BLaER1 treated with 17β-estradiol and CSF1 and Interleukin-3, amounts not matched to agents 10 nM and 100 nM (cell line): ENCODE measurements around the gene INS.
"Not testable (repeated sequence)": the region's sequence is repeated elsewhere in the genome, so short reads cannot be mapped to it uniquely, and the experiment has no call there.

ENCODE experiments used
- H3K27ac ChIP-seq, 11 experiments: shearing (Covaris generic); formaldehyde crosslinking; 2 replicates each; pipeline ENCODE4 v1.8.1; 2022
- H3K27me3 ChIP-seq, 11 experiments: shearing (Covaris generic); formaldehyde crosslinking; 2 replicates each; pipeline ENCODE4 v1.8.1; 2022
- H3K36me3 ChIP-seq, 11 experiments: shearing (Covaris generic); formaldehyde crosslinking; 2 replicates each; pipeline ENCODE4 v1.8.1; 2022
- H3K4me1 ChIP-seq, 10 experiments: shearing (Covaris generic); formaldehyde crosslinking; 2 replicates each; pipeline ENCODE4 v1.8.1; 2022
- H3K4me2 ChIP-seq, 11 experiments: shearing (Covaris generic); formaldehyde crosslinking; 2 replicates each; pipeline ENCODE4 v1.8.1; 2022
- H3K4me3 ChIP-seq, 10 experiments: shearing (Covaris generic); formaldehyde crosslinking; 2 replicates each; pipeline ENCODE4 v1.8.1; 2022
- H3K9ac ChIP-seq, 11 experiments: shearing (Covaris generic); formaldehyde crosslinking; 2 replicates each; pipeline ENCODE4 v1.8.1; 2022
- H3K9me3 ChIP-seq, 11 experiments: shearing (Covaris generic); formaldehyde crosslinking; replicated peaks in 1 of 11; 2 replicates each; pipeline ENCODE4 v1.8.1; 2022
- H4K20me1 ChIP-seq, 11 experiments: shearing (Covaris generic); formaldehyde crosslinking; 2 replicates each; pipeline ENCODE4 v1.8.1; 2022
- Cebpa-rat ChIP-seq, 11 experiments: shearing (Covaris generic); IDR thresholded peaks; 2 replicates each; pipeline ENCODE4 v1.8.1; 2022

Gene INS

DNA sequence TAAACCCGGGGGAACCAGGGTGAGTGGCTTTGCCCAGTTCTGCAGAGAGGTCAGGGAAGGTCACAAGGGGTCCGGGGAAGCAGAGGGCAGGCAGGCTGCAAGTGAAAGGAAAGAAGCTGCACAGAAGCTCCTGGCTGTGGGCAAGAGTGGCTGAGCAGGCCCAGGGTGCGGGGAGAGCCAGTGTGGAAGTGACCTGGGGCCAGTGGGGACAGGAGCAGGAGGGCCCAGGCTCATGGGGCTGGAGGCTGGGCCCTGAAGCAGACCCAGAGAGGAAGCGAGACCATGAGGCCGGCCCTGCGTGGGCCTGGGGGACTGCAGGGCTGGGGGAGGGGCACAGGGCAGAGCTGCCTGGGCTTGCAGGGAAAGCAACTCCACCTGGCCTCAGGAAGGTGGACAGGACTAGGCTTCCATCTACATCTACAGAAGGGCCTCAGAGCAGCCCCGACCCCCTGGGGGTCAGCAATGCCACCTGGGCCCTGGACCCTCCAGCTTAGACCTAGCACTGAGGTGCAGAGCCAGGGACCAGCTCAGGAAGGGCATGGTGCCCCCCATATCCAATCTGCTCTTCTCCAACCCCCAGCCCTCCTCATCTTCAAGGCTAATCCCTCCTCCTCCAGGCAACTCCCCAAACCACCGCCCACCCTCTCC is 33.4 kb downstream of the INS start:
- H3K4me1 ChIP-seq: peaks cover 0 to 16% (median 8%) of the 10 kb centered on the region in 10 experiments; a peak in 12 of 20 replicates
- no peaks in the 10 kb centered on the region for H3K36me3 ChIP-seq
- no peak overlapping the region for H3K4me3 ChIP-seq
- peak overlapping the region in 6 of 11 experiments; percentile 22 to 58 (median 45); a peak in 11 of 22 replicates for H3K4me2 ChIP-seq
- no peak for TF ChIP-seq Cebpa-rat (IDR thresholded peaks at IDR 0.05)
- H3K9me3 ChIP-seq: no peaks in the 10 kb centered on the region
- peaks cover 10 to 27% (median 16%) of the 10 kb centered on the region in 11 experiments for H3K27me3 ChIP-seq
- H4K20me1 ChIP-seq: peaks cover 0 to 12% (median 0%) of the 10 kb centered on the region in 11 experiments; a peak in 2 of 22 replicates
- no peak overlapping the region for H3K9ac ChIP-seq
- H3K27ac ChIP-seq: no peak overlapping the region

- no peak for TF ChIP-seq Cebpa-rat (IDR thresholded peaks at IDR 0.05)
- no peaks in the 10 kb centered on the region for H3K9me3 ChIP-seq
- no peak overlapping the region for H3K4me2 ChIP-seq
- peaks cover 0 to 12% (median 0%) of the 10 kb centered on the region in 11 experiments; a peak in 2 of 22 replicates for H4K20me1 ChIP-seq
- H3K4me1 ChIP-seq: peaks cover 0 to 21% (median 14%) of the 10 kb centered on the region in 10 experiments; a peak in 12 of 20 replicates
- no peaks in the 10 kb centered on the region for H3K36me3 ChIP-seq
- no peak overlapping the region for H3K4me3 ChIP-seq
- peaks cover under 1 to 17% (median 6%) of the 10 kb centered on the region in 11 experiments; a peak in 17 of 22 replicates for H3K27me3 ChIP-seq
- no peak overlapping the region for H3K9ac ChIP-seq
- no peak overlapping the region for H3K27ac ChIP-seq
These were observed 34.4 kb downstream of the INS start for GRCh38 chr11:2126520-2127085.

- H3K27ac ChIP-seq: not testable (repeated sequence)
These were observed 36.1 kb downstream of the INS start for GRCh38 chr11:2124736-2125484.

DNA sequence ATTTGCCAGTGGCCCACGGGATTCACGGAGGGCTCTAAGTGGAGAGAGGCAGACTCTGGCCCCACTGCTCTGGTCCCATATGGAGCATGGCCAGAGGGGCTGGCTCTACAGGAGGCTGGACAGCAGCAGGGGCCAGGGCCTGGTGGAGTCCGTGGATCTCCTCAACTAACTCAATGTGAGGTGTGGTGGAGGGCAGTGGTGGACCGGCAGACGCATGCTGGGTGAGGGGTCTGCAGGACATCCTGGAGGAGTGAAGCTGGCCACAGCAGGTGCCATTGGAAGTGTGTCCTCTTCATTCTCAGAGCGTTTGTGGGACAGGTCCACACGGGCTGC is 37.4 kb downstream of the INS start:
- Histone ChIP-seq H3K27ac (no peak overlapping the region), H3K36me3 (no peaks in the 10 kb centered on the region), H3K4me1 (peaks cover 0 to 19% (median 13%) of the 10 kb centered on the region in 10 experiments; a peak in 12 of 20 replicates), H3K4me2 (no peak overlapping the region), H3K4me3 (no peak overlapping the region), H4K20me1 (no peaks in the 10 kb centered on the region; a peak in 1 of 22 replicates), H3K27me3 (peaks cover 0 to 3% (median 0%) of the 10 kb centered on the region in 11 experiments; a peak in 2 of 22 replicates), H3K9ac (no peak overlapping the region), H3K9me3 (no peaks in the 10 kb centered on the region)
- TF ChIP-seq Cebpa-rat (IDR thresholded peaks at IDR 0.05): no peak

More at GRCh38 chr11:2124736-2125484, 36.1 kb downstream of the INS start:
- H3K9me3 ChIP-seq, H3K27me3 ChIP-seq, H3K36me3 ChIP-seq, H3K4me2 ChIP-seq, H3K9ac ChIP-seq, H3K4me3 ChIP-seq: not testable (repeated sequence)
- peaks cover 0 to 21% (median 14%) of the 10 kb centered on the region in 10 experiments; a peak in 12 of 20 replicates for H3K4me1 ChIP-seq
- peaks cover 0 to 12% (median 0%) of the 10 kb centered on the region in 11 experiments; a peak in 2 of 22 replicates for H4K20me1 ChIP-seq

DNA sequence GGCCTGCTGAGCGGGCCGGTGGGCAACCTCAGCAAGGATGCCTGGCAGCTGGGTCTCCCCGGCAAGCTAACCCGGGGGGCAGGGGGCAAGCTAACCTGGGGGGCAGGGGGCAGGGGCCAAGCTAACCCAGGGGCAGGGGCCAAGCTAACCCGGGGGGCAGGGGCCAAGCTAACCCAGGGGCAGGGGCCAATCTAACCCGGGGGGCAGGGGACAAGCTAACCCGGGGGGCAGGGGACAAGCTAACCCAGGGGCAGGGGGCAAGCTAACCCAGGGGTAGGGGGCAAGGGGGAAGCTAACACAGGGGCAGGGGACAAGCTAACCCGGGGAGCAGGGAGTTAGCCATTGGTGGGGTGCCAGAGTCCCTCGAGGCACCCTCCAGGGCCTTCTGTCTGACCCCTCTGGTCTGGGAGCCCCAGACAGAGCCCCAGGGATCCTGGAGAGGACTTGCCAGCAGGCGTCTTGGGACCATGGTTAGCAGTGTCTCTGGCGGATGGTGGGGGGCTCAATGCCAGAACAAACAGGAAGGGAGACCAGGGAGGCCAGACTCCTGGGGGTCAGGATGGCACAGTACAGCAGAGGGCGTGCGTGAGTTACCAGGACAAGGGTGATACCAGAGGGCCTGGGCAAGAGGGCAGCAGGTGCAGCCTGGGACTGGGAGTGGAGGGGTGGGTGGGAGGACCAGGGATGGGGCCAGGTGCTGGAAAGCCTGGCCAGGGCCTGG is 37.9 kb downstream of the INS start:
- Histone ChIP-seq H4K20me1 (no peaks in the 10 kb centered on the region; a peak in 1 of 22 replicates), H3K27ac (peak overlapping the region in 1 of 11 experiments; percentile 38; a peak in 2 of 22 replicates), H3K9ac (peak overlapping the region in 1 of 11 experiments; percentile 50; a peak in 2 of 22 replicates), H3K36me3 (no peaks in the 10 kb centered on the region), H3K4me3 (no peak overlapping the region), H3K27me3 (peaks cover 0 to 3% (median 0%) of the 10 kb centered on the region in 11 experiments; a peak in 3 of 22 replicates), H3K4me1 (peaks cover 0 to 14% (median 8%) of the 10 kb centered on the region in 10 experiments; a peak in 12 of 20 replicates), H3K4me2 (peak overlapping the region in 3 of 11 experiments; percentile 47 to 52 (median 48); a peak in 5 of 22 replicates), H3K9me3 (no peaks in the 10 kb centered on the region)
- TF ChIP-seq Cebpa-rat (IDR thresholded peaks at IDR 0.05): no peak

DNA sequence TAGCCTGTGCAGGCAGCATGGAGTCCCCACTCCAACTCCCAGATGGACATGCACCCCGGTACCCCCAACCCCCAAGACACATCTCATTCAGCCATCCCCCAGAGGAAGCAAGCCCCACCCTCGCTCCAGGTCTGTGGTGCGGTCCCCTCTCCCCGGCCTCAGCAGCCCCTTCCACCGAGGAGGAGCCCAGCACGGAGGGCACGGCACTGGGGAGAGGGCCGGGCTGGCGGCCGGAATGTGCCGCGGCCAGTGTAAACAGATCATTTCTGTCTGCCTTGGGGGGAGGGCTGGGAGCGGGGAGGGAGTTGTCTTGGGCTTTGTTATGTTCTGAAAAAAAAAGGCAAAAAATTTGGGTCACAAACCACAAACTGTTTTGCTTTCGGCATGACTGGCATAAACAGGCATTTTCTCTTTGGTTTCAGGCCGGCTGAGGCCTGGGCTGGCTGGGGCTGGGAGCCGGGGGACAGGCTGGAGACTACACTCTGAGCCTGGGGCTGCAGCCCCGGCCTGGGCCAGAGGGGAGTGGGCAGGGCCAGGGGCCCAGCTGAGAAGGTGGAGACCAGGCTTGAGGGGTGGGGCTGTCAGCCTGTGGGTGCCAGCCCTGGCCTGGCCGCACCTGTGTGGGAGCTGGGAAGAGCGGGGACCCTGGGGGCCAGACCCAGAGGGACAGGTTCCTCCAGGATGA is 38.6 kb downstream of the INS start:
- Histone ChIP-seq H3K27me3 (peaks cover 0 to 5% (median 0%) of the 10 kb centered on the region in 11 experiments; a peak in 3 of 22 replicates), H3K4me2 (peak overlapping the region in 7 of 11 experiments; percentile 16 to 52 (median 36); a peak in 6 of 22 replicates), H3K27ac (peak overlapping the region in 1 of 11 experiments; percentile 38; a peak in 3 of 22 replicates), H3K4me1 (peaks cover 0 to 8% (median 7%) of the 10 kb centered on the region in 10 experiments; a peak in 5 of 20 replicates), H4K20me1 (no peaks in the 10 kb centered on the region), H3K9ac (peak overlapping the region in 3 of 11 experiments; percentile 44 to 53 (median 50); a peak in 3 of 22 replicates), H3K4me3 (no peak overlapping the region), H3K9me3 (peaks cover 0 to under 1% (median 0%) of the 10 kb centered on the region in 11 experiments; a peak in 1 of 22 replicates), H3K36me3 (no peaks in the 10 kb centered on the region)
- TF ChIP-seq Cebpa-rat (IDR thresholded peaks at IDR 0.05): no peak

- Histone ChIP-seq H3K27ac (no peak overlapping the region), H3K36me3 (no peaks in the 10 kb centered on the region), H4K20me1 (no peaks in the 10 kb centered on the region), H3K9ac (no peak overlapping the region), H3K4me1 (peaks cover 0 to 8% (median 7%) of the 10 kb centered on the region in 10 experiments; a peak in 5 of 20 replicates), H3K4me2 (peak overlapping the region in 1 of 11 experiments; percentile 30; a peak in 1 of 22 replicates), H3K9me3 (peaks cover 0 to 9% (median 0%) of the 10 kb centered on the region in 11 experiments; a peak in 3 of 22 replicates), H3K27me3 (peaks cover 0 to 5% (median 0%) of the 10 kb centered on the region in 11 experiments; a peak in 3 of 22 replicates), H3K4me3 (no peak overlapping the region)
- TF ChIP-seq Cebpa-rat (IDR thresholded peaks at IDR 0.05): no peak
These were observed 39.5 kb downstream of the INS start for GRCh38 chr11:2121227-2122130.
